Subcutaneous abdominal adipose tissue (tissue), 5 donors: ENCODE measurements around the gene CYBC1.

Source experiments
- H3K27ac ChIP-seq: one replicate; pipeline ENCODE4 v1.7.0; 2013; ENCODE audit warnings: low read depth, mild to moderate bottlenecking, inconsistent platforms, low read length, moderate library complexity
- H3K27me3 ChIP-seq, 5 donors: one replicate each; pipeline ENCODE4 v1.7.0; 2013; ENCODE audit warnings: low read length in 5 of 5, inconsistent platforms in 1 of 5; ENCODE audit not compliant: control insufficient read depth in 5 of 5, insufficient read depth in 4 of 5
- H3K36me3 ChIP-seq, 5 donors: one replicate each; pipeline ENCODE4 v1.7.0; 2013; ENCODE audit warnings: low read length in 5 of 5; ENCODE audit not compliant: control insufficient read depth in 5 of 5, insufficient read depth in 5 of 5
- H3K4me1 ChIP-seq, 5 donors: one replicate each; pipeline ENCODE4 v1.7.0; 2013; ENCODE audit warnings: low read length in 5 of 5, mild to moderate bottlenecking in 3 of 5, moderate library complexity in 1 of 5; ENCODE audit not compliant: control insufficient read depth in 5 of 5, insufficient read depth in 5 of 5
- H3K4me3 ChIP-seq, 5 donors: one replicate each; pipeline ENCODE4 v1.7.0; 2013; ENCODE audit warnings: low read length in 5 of 5, low read depth in 1 of 5
- H3K9ac ChIP-seq, 5 donors: one replicate each; pipeline ENCODE4 v1.7.0; 2013; ENCODE audit warnings: low read length in 5 of 5, mild to moderate bottlenecking in 4 of 5, moderate library complexity in 3 of 5
- H3K9me3 ChIP-seq, 5 donors: one replicate each; pipeline ENCODE4 v1.7.0; 2013; ENCODE audit warnings: low read length in 5 of 5; ENCODE audit not compliant: control insufficient read depth in 5 of 5
- donor health status: healthy.
- donor health status: healthy.
- donor health status: healthy.
- donor health status: healthy.
- donor health status: healthy.

CYBC1 gene

DNA sequence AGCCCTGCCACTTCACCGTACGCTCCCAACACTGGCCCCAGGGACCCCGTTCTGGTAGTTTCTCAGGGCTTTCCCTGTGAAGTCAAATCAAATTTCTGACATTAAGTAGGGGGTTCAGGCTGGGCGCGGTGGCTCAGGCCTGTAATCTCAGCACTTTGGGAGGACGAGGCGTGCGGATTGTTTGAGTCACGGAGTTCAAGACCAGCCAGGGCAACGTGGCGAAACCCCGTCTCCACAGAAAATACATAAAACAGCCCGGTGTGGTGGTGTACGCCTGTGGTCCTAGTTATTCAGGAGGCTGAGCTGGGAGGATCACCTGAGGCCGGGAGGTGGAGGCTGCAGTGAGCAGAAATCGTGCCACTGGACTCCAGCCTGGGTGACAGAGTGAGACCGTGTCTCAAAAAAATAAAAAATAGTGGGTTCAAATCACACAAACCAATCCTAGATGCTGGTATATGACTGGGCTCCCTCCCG, 632 bp downstream of the CYBC1 start:
- Histone ChIP-seq H3K4me1 (peaks cover 0 to 41% (median 37%) of the 10 kb centered on the region in 5 donors), H3K36me3 (peaks cover 0 to 14% (median 4%) of the 10 kb centered on the region in 5 donors), H3K9ac (peak overlapping the region; percentile 56 to 86 (median 81)), H3K4me3 (peak overlapping the region; percentile 84 to 88 (median 86)), H3K27ac (peak overlapping the region; percentile 86), H3K27me3 (no peaks in the 10 kb centered on the region), H3K9me3 (no peaks in the 10 kb centered on the region)

DNA sequence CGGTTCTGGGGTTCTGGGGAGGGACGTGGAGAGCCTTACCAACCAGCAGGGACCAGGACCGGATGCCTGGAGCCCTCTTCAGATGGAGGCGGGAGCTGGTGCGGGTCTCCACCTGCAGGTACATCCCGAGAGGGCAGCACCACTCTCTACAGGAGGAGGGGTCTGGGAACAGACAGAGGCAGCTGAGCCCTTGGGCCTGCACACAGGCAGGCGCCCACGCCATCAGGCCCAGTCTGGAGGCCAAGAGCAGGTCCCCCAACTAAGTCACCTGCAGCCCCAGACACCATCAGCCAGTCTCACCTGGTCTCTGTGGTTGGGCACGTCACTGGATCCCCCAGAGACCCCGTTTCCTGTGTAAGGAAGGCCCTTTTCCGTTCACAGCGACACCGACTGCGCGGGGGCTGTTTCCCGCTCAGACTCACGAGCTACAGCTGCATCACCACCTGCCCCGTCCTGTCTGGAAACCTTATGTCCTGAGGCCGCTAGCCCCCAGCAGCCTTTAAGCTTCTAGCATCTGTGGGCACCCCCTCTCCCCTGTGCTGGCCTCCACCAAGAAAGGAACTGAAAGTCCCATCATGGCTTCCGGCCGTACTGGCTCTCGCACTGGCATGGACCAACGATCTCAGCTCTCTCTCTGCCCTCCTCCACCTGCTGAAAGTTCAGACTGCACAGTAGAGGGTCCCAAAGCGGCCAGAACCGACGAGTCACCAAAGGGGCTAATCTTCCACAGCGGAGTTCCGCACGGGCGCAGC, 1.2 kb downstream of the CYBC1 start:
- Histone ChIP-seq H3K9ac (peak overlapping the region; percentile 56 to 86 (median 81)), H3K36me3 (peaks cover 0 to 20% (median 8%) of the 10 kb centered on the region in 5 donors), H3K4me3 (peak overlapping the region; percentile 84 to 88 (median 86)), H3K9me3 (no peaks in the 10 kb centered on the region), H3K27me3 (no peaks in the 10 kb centered on the region), H3K4me1 (peaks cover 0 to 47% (median 43%) of the 10 kb centered on the region in 5 donors), H3K27ac (peak overlapping the region; percentile 86)

DNA sequence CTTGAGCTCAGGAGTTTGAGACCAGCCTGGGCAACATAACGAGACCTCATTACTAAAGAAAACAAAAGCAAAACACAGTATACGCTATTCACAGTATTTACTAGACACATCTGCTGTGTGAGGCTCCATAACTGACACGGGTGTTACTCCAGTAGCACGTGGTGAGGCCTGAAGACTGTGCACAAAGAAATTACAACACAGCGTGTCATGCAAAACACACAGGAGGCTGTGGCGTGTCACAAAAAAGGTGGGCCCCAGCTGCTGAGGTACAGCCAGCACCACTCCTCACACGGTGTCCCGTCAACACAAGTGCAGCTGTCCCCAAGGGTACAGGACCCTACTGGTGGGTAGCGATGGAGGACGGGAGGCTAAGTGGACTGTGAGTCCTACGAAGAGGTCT, 2.7 kb downstream of the CYBC1 start:
- Histone ChIP-seq H3K9me3 (no peaks in the 10 kb centered on the region), H3K9ac (no peak overlapping the region), H3K4me3 (no peak overlapping the region), H3K4me1 (peaks cover 0 to 61% (median 49%) of the 10 kb centered on the region in 5 donors), H3K27ac (no peak overlapping the region), H3K36me3 (peaks cover 0 to 34% (median 20%) of the 10 kb centered on the region in 5 donors), H3K27me3 (no peaks in the 10 kb centered on the region)

DNA sequence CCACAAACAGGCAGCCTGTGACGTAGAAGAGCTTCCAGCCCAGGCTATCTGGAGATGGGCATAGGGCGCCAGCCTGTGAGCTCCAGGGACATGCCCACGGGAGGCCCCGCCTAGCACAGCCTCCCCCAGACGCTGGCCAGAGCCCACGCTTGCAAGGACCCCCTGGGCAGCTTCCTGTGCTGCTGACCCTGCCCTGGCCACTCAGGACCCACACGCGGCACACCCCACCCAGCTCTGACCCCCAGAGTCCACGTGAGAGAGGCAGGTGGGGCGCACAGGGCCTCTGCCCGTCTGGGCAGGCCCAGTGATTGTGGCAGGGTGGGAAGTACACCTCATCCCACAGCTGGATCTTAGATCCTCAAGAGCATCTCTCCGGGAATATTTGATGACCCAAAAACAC, 3.9 kb downstream of the CYBC1 start:
- no peak overlapping the region for H3K9ac ChIP-seq
- H3K4me1 ChIP-seq: peaks cover 0 to 69% (median 49%) of the 10 kb centered on the region in 5 donors
- H3K27me3 ChIP-seq: no peaks in the 10 kb centered on the region
- H3K27ac ChIP-seq: no peak overlapping the region
- H3K36me3 ChIP-seq: peaks cover 0 to 46% (median 32%) of the 10 kb centered on the region in 5 donors
- no peaks in the 10 kb centered on the region for H3K9me3 ChIP-seq
- no peak overlapping the region for H3K4me3 ChIP-seq

DNA sequence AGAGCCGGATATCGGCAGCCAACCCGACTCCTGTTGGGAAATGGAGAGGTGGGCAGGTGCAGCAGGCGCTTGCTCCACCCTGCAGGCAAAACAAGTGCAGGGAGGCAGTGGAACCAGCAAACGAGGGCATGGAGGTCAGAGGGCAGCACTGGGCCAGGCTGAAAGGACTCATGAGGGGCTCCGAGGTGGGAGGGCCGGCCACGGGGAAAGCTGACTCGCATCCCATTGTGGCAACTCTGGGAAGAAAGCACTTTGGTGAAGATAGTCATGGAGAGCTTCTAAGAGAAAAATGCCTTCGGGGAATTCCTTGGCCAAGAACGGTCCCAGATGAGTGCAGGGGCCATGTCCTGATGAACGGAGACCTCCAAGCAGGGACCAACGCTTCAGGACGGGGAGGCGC, 4.4 kb downstream of the CYBC1 start:
- H3K27ac ChIP-seq: no peak overlapping the region
- H3K4me3 ChIP-seq: no peak overlapping the region
- H3K27me3 ChIP-seq: no peaks in the 10 kb centered on the region
- H3K9me3 ChIP-seq: no peaks in the 10 kb centered on the region
- H3K4me1 ChIP-seq: peaks cover 0 to 67% (median 44%) of the 10 kb centered on the region in 5 donors
- H3K36me3 ChIP-seq: peaks cover 0 to 49% (median 32%) of the 10 kb centered on the region in 5 donors
- H3K9ac ChIP-seq: no peak overlapping the region

DNA sequence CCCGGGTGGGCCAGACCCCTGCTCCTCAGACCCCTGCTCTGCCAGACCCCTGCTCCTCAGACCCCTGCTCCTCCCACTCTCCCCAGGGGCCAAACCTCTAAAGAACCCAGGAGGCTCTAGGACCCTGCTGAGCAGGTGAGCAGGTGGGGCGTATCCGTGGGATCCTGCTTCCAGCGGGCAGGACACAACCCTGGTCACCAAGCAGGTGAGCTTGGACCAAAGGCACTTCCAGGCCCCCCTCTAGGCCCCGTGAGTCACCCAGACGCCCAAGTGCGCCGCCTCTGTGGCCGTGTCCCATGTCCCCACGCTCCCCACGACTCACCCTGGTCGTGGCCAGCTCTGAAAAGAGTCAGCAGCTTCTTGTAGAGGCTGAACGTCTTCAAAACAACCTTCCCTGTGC, 5.0 kb downstream of the CYBC1 start:
- Histone ChIP-seq H3K27me3 (no peaks in the 10 kb centered on the region), H3K27ac (no peak overlapping the region), H3K36me3 (peaks cover 0 to 49% (median 32%) of the 10 kb centered on the region in 5 donors), H3K4me3 (no peak overlapping the region), H3K9ac (no peak overlapping the region), H3K9me3 (no peaks in the 10 kb centered on the region), H3K4me1 (peaks cover 0 to 68% (median 41%) of the 10 kb centered on the region in 5 donors)

DNA sequence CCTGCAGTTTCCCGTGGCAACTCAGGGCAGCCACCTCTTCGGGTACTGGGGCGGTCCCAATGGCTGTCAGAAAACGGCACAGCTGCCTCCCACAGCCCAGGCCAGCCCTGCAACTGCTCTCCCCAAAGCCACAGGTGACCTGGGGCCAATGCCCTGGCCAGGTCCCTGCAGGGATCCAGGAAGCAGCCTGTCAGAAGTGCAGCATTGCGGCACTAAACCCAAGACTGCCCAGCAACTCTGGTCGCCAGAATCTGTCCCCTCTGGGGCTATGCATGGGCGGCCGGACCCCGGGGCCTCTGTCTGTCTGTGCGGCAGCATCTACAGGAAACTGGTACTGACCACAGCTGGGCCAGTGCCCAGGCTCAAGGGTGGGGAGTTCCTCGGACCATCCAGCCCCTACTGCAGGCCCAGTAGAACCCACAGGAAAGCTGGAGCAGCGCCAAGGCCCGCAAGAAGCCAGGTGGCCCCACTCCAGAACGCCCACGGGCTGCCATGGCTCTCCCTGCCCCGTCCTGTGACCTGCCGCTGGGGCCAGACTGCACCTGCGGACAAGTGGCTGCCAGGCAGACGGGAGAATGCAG, 5.5 kb downstream of the CYBC1 start:
- no peak overlapping the region for H3K4me3 ChIP-seq
- H3K36me3 ChIP-seq: peaks cover 0 to 49% (median 32%) of the 10 kb centered on the region in 5 donors
- no peak overlapping the region for H3K9ac ChIP-seq
- no peak overlapping the region for H3K27ac ChIP-seq
- H3K27me3 ChIP-seq: no peaks in the 10 kb centered on the region
- H3K4me1 ChIP-seq: peaks cover 0 to 67% (median 39%) of the 10 kb centered on the region in 5 donors
- H3K9me3 ChIP-seq: no peaks in the 10 kb centered on the region

DNA sequence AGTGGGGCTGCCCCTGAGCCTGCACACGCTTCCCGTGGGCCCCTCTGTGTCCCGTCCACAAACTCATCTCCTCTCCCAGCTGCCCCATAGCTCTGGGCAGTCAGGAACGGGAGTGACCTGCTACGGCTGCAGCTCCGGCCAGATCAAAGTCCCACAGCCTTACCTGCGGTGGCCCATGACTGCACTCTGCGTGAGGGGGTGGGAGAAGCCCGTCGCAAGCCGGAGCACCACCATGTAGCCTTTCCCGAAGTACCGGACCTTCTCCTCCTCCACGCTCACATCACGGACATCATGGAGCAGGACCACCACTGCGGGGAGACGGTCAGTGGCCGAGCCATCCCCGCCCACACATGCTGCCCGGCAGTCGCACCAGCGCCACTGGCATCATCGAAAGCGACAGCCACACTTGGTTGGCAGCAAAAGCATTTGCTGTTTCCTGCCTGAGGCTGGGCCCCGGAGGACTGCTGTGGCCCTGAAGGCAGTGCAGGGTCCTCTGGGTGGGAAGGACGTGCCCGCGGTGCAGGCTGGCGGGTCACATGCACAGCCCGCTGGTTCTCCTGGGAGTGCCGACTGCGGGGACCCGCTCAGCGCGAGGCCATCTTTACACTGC, 6.2 kb downstream of the CYBC1 start:
- H3K27me3 ChIP-seq: no peaks in the 10 kb centered on the region
- peaks cover 0 to 65% (median 37%) of the 10 kb centered on the region in 5 donors for H3K4me1 ChIP-seq
- H3K9ac ChIP-seq: no peak overlapping the region
- H3K9me3 ChIP-seq: no peaks in the 10 kb centered on the region
- H3K27ac ChIP-seq: no peak overlapping the region
- H3K36me3 ChIP-seq: peaks cover 0 to 49% (median 32%) of the 10 kb centered on the region in 5 donors
- no peak overlapping the region for H3K4me3 ChIP-seq

DNA sequence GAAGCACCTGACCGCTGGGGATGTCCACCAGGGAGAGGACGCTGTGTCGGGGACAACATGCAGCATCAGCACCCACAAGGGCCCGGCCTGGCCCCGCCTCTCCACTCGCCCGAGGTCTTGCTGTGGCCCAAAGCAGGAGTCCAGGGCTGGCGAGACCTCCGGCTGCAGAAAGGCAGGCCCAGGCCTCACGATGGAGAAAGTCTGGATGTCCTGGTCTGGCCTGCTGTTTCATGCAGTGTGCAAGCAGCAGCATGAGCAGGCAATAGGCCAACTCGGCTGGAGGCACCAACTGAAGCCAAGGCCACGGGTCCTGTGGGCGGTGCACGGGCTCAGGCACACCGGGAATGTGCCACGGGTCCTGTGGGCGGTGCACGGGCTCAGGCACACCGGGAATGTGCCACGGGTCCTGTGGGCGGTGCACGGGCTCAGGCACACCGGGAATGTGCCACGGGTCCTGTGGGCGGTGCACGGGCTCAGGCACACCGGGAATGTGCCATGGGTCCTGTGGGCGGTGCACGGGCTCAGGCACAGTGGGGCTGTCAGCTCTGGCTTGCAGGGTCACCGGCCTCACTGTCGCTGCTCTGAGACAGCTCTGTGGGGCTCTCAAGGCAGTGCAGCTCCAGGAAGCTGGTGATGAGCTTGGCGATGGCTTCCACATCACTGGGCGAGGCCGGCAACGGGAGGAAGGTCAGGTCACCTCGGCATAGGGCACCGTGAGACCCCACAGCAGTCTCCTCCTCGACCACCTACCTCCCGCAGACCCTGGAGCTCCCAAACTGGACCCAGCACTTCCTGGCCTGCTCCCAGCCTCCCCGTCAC, 6.9 kb downstream of the CYBC1 start:
- Histone ChIP-seq H3K4me3 (no peak overlapping the region), H3K27ac (no peak overlapping the region), H3K4me1 (peaks cover 0 to 60% (median 30%) of the 10 kb centered on the region in 5 donors), H3K36me3 (peaks cover 0 to 49% (median 32%) of the 10 kb centered on the region in 5 donors), H3K9ac (no peak overlapping the region), H3K9me3 (no peaks in the 10 kb centered on the region), H3K27me3 (no peaks in the 10 kb centered on the region)
